GM19025 (cell line): ENCODE measurements around the gene ADCY2.

Experiments used
- ATAC-seq: cut with Tn5 transposase; IDR thresholded peaks from one replicate; pipeline ENCODE4 v1.9.1; 2021; ENCODE audit warnings: mild to moderate bottlenecking, low read depth, moderate library complexity; ENCODE audit not compliant: unreplicated experiment

Gene ADCY2

GRCh38 chr5:7578071-7578470 lies 182.1 kb downstream of the ADCY2 start:
- ATAC-seq: no peak

- ATAC-seq: no peak
Measured at GRCh38 chr5:7584749-7585148, 188.8 kb downstream of the ADCY2 start.

GRCh38 chr5:7585807-7586206 lies 189.9 kb downstream of the ADCY2 start:
- ATAC-seq: no peak

- no peak for ATAC-seq
Measured at GRCh38 chr5:7586480-7586879, 190.5 kb downstream of the ADCY2 start.

- no peak for ATAC-seq
Measured at GRCh38 chr5:7589800-7590199, 193.9 kb downstream of the ADCY2 start.

GRCh38 chr5:7592910-7593309 lies 197.0 kb downstream of the ADCY2 start:
- no peak for ATAC-seq

- ATAC-seq: no peak
Measured at GRCh38 chr5:7597059-7597642, 201.2 kb downstream of the ADCY2 start.

GRCh38 chr5:7606840-7607465 lies 211.0 kb downstream of the ADCY2 start:
- ATAC-seq: no peak

- no peak for ATAC-seq
Measured at GRCh38 chr5:7608772-7609171, 212.8 kb downstream of the ADCY2 start.

GRCh38 chr5:7609726-7610125 lies 213.8 kb downstream of the ADCY2 start:
- no peak for ATAC-seq

- ATAC-seq: no peak
Measured at GRCh38 chr5:7610531-7611177, 214.7 kb downstream of the ADCY2 start.

GRCh38 chr5:7611518-7611917 lies 215.6 kb downstream of the ADCY2 start:
- ATAC-seq: no peak

GRCh38 chr5:7615566-7616061 lies 219.7 kb downstream of the ADCY2 start:
- no peak for ATAC-seq

- ATAC-seq: no peak
Measured at GRCh38 chr5:7616897-7617296, 221.0 kb downstream of the ADCY2 start.

GRCh38 chr5:7622498-7622897 lies 226.6 kb downstream of the ADCY2 start:
- no peak for ATAC-seq

- no peak for ATAC-seq
Measured at GRCh38 chr5:7625740-7626139, 229.8 kb downstream of the ADCY2 start.

GRCh38 chr5:7628248-7628647 lies 232.3 kb downstream of the ADCY2 start:
- ATAC-seq: no peak

- ATAC-seq: no peak
Measured at GRCh38 chr5:7628820-7629219, 232.9 kb downstream of the ADCY2 start.

GRCh38 chr5:7629561-7629960 lies 233.6 kb downstream of the ADCY2 start:
- no peak for ATAC-seq

- ATAC-seq: no peak
Measured at GRCh38 chr5:7634837-7635236, 238.9 kb downstream of the ADCY2 start.

- no peak for ATAC-seq
Measured at GRCh38 chr5:7638456-7638855, 242.5 kb downstream of the ADCY2 start.

- ATAC-seq: no peak
Measured at GRCh38 chr5:7642029-7642428, 246.1 kb downstream of the ADCY2 start.
